ENCODE data around the gene GRIFIN.
"Not testable (repeated sequence)": the region's sequence is repeated elsewhere in the genome, so short reads cannot be mapped to it uniquely, and the experiment has no call there.

The GRIFIN gene

GRCh38 chr7:2453849-2454248, 22.3 kb downstream of the GRIFIN start:
- not testable (repeated sequence) for DNase-seq (ENCODE audit: low spot score)

GRCh38 chr7:2452643-2453270, 23.4 kb downstream of the GRIFIN start:
- no peak for DNase-seq (ENCODE audit: low spot score)

- peak; percentile 38 for DNase-seq (ENCODE audit: low spot score)
Observed at GRCh38 chr7:2452074-2452507, 24.1 kb downstream of the GRIFIN start.

GRCh38 chr7:2451171-2452073, 24.8 kb downstream of the GRIFIN start:
- peak; percentile 75 for DNase-seq (ENCODE audit: low spot score)

GRCh38 chr7:2450198-2451107, 25.7 kb downstream of the GRIFIN start:
- no peak for DNase-seq (ENCODE audit: low spot score)

- peak; percentile 47 for DNase-seq (ENCODE audit: low spot score)
Observed at GRCh38 chr7:2446676-2447075, 29.5 kb downstream of the GRIFIN start.

- DNase-seq (ENCODE audit: low spot score) = peak; percentile 53
Observed at GRCh38 chr7:2445898-2446555, 30.2 kb downstream of the GRIFIN start.

GRCh38 chr7:2445047-2445446, 31.2 kb downstream of the GRIFIN start:
- no peak for DNase-seq (ENCODE audit: low spot score)

- DNase-seq (ENCODE audit: low spot score) = no peak
Observed at GRCh38 chr7:2444476-2444875, 31.7 kb downstream of the GRIFIN start.

GRCh38 chr7:2443491-2443890, 32.7 kb downstream of the GRIFIN start:
- DNase-seq (ENCODE audit: low spot score) = no peak

- DNase-seq (ENCODE audit: low spot score) = no peak
Observed at GRCh38 chr7:2441430-2442058, 34.7 kb downstream of the GRIFIN start.

- DNase-seq (ENCODE audit: low spot score) = no peak
Observed at GRCh38 chr7:2440608-2441245, 35.5 kb downstream of the GRIFIN start.

- no peak for DNase-seq (ENCODE audit: low spot score)
Observed at GRCh38 chr7:2438775-2439174, 37.4 kb downstream of the GRIFIN start.

- DNase-seq (ENCODE audit: low spot score) = no peak
Observed at GRCh38 chr7:2438186-2438585, 38.0 kb downstream of the GRIFIN start.

GRCh38 chr7:2437537-2438148, 38.6 kb downstream of the GRIFIN start:
- DNase-seq (ENCODE audit: low spot score) = no peak

GRCh38 chr7:2437136-2437535, 39.1 kb downstream of the GRIFIN start:
- no peak for DNase-seq (ENCODE audit: low spot score)

GRCh38 chr7:2436341-2437104, 39.7 kb downstream of the GRIFIN start:
- no peak for DNase-seq (ENCODE audit: low spot score)

GRCh38 chr7:2435146-2435545, 41.1 kb downstream of the GRIFIN start:
- DNase-seq (ENCODE audit: low spot score) = no peak

GRCh38 chr7:2433713-2434550, 42.3 kb downstream of the GRIFIN start:
- DNase-seq (ENCODE audit: low spot score) = no peak
